ENCODE measurements around the gene SLC13A2.

Gene SLC13A2

GRCh38 chr17:28533091-28533807 lies 59.8 kb downstream of the SLC13A2 start:
- no peaks in the 10 kb centered on the region for H3K9me3 ChIP-seq
- H3K4me3 ChIP-seq, result no peak overlapping the region
- H3K27ac ChIP-seq, result no peak overlapping the region
- H3K4me1 ChIP-seq, result peaks cover 0 to 8% (median 0%) of the 10 kb centered on the region in 4 donors
- peaks cover 0 to 27% of the 10 kb centered on the region in 2 donors for H3K27me3 ChIP-seq
- TF ChIP-seq, protein P1, sequence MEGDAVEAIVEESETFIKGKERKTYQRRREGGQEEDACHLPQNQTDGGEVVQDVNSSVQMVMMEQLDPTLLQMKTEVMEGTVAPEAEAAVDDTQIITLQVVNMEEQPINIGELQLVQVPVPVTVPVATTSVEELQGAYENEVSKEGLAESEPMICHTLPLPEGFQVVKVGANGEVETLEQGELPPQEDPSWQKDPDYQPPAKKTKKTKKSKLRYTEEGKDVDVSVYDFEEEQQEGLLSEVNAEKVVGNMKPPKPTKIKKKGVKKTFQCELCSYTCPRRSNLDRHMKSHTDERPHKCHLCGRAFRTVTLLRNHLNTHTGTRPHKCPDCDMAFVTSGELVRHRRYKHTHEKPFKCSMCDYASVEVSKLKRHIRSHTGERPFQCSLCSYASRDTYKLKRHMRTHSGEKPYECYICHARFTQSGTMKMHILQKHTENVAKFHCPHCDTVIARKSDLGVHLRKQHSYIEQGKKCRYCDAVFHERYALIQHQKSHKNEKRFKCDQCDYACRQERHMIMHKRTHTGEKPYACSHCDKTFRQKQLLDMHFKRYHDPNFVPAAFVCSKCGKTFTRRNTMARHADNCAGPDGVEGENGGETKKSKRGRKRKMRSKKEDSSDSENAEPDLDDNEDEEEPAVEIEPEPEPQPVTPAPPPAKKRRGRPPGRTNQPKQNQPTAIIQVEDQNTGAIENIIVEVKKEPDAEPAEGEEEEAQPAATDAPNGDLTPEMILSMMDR (IDR thresholded peaks at IDR 0.05), result no peak
- intact Hi-C loops (cut with DNase I; ENCODE audit: low total_unique reads), result no loop called here
- no peaks in the 10 kb centered on the region for H3K36me3 ChIP-seq
- no peak for DNase-seq

- TF ChIP-seq, protein P1 (IDR thresholded peaks at IDR 0.05), result no peak
- Histone ChIP-seq H3K4me3 (no peak overlapping the region), H3K27me3 (peaks cover 0 to 27% of the 10 kb centered on the region in 2 donors), H3K4me1 (peaks cover 0 to 6% (median 0%) of the 10 kb centered on the region in 4 donors), H3K9me3 (no peaks in the 10 kb centered on the region), H3K36me3 (no peaks in the 10 kb centered on the region), H3K27ac (no peak overlapping the region)
- DNase-seq, result no peak
- intact Hi-C loops (cut with DNase I; ENCODE audit: low total_unique reads), result no loop called here
These were observed 61.4 kb downstream of the SLC13A2 start for GRCh38 chr17:28534740-28535375.

GRCh38 chr17:28536532-28537218 lies 63.2 kb downstream of the SLC13A2 start:
- peaks cover 0 to 16% of the 10 kb centered on the region in 2 donors for H3K27me3 ChIP-seq
- no peaks in the 10 kb centered on the region for H3K9me3 ChIP-seq
- no peak for DNase-seq
- no peak overlapping the region for H3K27ac ChIP-seq
- intact Hi-C loops (cut with DNase I; ENCODE audit: low total_unique reads), result no loop called here
- TF ChIP-seq, protein P1 (IDR thresholded peaks at IDR 0.05), result no peak
- H3K4me3 ChIP-seq, result no peak overlapping the region
- H3K36me3 ChIP-seq, result no peaks in the 10 kb centered on the region
- peaks cover 0 to 6% (median 0%) of the 10 kb centered on the region in 4 donors for H3K4me1 ChIP-seq

DNA sequence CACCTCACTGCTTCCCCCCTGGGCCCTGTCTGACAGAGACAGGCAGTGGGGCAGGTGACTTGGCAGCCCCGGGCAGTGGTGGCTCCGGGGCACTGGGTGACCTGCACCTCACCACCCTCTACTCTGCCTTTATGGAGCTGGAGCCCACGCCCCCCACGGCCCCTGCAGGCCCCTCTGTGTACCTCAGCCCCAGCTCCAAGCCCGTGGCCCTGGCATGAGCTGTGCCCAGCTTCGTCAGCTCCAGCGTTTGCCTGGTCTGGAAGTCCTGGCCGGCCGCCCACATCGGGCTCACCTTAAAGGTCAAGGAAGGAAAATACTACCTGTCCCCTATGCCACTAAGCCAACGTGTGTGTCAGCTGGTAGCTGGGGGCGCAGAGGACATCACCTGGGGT lies 63.8 kb downstream of the SLC13A2 start:
- TF ChIP-seq, protein P1 (IDR thresholded peaks at IDR 0.05), result no peak
- intact Hi-C loops (cut with DNase I; ENCODE audit: low total_unique reads), result no loop called here
- Histone ChIP-seq H3K27ac (no peak overlapping the region), H3K4me3 (no peak overlapping the region), H3K4me1 (peaks cover 0 to 6% (median 0%) of the 10 kb centered on the region in 4 donors), H3K9me3 (no peaks in the 10 kb centered on the region), H3K36me3 (no peaks in the 10 kb centered on the region), H3K27me3 (peaks cover 0 to 16% of the 10 kb centered on the region in 2 donors)
- no peak for DNase-seq

- TF ChIP-seq, protein P1 (IDR thresholded peaks at IDR 0.05), result no peak
- Histone ChIP-seq H3K36me3 (no peaks in the 10 kb centered on the region), H3K9me3 (no peaks in the 10 kb centered on the region), H3K4me3 (no peak overlapping the region), H3K4me1 (no peaks in the 10 kb centered on the region), H3K27ac (no peak overlapping the region), H3K27me3 (peaks cover 0 to 6% of the 10 kb centered on the region in 2 donors)
- intact Hi-C loops (cut with DNase I; ENCODE audit: low total_unique reads), result no loop called here
- DNase-seq, result no peak
These were observed 65.0 kb downstream of the SLC13A2 start for GRCh38 chr17:28538296-28538895.
